Epidermal melanocyte (primary cell): ENCODE measurements around the gene MIPOL1.
"Not testable (repeated sequence)": the region's sequence is repeated elsewhere in the genome, so short reads cannot be mapped to it uniquely, and the experiment has no call there.

Source experiments
- DNase-seq: peaks from one replicate; pipeline ENCODE4 v3.0.0; 2011; ENCODE audit warnings: low spot score; ENCODE audit not compliant: insufficient read length

MIPOL1 gene

DNA sequence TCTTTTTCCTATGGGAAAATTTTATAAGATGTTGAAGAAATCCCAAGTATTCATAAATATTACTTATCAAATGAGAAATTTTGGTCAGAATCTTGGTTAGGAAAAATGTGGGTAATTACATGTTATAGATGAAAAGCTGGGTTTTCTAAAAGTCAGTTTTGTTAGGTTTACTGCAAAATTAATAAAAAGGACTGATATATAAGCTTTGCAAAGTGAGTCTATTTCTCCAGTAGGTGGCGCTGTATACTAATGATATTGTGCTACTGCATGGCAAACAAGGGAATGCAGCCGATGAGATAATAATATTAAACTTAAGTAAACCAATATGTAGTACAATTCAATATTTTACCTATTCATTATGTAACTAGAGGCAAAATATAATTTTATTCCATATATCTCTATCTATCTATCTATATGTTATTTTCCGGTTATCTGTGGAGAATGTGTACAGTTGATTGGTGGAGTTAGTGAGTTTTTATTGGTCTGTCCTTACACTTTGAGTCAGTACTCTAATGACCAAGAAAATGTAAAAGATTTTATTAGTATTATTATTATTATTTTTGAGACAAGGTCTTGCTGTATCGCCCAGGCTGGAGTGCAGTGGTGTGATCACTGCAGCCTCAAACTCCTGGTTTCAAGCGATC is 32.9 kb downstream of the MIPOL1 start:
- no peak for DNase-seq

DNA sequence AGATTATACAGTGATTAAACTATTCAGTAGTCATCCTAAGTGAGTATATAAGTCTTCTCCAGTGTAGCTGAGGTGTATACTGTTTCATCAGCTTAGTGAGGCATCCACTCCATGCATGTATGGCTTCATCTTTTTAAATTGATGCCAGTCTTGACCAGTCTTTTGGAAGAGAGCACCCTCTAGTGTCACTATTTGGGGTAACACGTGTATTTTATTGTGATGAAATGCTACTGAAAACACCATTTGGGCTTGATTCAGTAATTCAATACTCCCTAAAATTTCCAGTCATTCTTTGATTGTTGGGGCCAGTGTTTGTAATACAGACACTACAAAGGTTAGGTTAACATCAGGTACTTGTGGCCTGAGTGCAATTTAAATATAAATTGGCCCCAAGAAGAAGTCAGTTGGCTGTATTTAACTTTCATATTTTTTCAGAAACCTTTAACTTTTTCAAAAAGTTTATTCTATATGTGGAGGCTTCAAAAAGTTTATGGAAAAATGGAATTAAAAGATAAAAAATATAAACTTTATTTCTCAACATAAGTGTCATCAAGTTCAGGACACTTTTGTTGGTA is 35.3 kb downstream of the MIPOL1 start:
- peak; percentile 26 for DNase-seq

DNA sequence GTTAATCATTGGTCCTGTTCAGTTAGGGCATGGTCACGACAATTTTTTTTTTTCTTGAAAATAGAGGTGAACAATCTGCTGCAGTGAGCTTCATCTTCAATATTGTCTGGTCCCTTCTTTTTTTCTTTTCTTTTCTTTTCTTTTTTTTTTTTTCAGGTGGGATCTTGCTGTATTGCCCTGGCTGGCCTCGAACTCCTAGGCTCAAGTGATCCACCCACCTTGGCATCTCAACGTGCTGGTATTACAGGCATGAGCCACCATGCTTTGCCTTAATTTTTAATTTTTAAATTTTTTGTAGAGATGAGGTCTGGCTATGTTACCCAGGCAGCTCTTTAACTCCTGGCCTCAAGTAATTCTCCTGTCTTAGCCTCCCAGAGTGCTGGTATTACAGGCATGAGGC is 36.5 kb downstream of the MIPOL1 start:
- DNase-seq: no peak

DNA sequence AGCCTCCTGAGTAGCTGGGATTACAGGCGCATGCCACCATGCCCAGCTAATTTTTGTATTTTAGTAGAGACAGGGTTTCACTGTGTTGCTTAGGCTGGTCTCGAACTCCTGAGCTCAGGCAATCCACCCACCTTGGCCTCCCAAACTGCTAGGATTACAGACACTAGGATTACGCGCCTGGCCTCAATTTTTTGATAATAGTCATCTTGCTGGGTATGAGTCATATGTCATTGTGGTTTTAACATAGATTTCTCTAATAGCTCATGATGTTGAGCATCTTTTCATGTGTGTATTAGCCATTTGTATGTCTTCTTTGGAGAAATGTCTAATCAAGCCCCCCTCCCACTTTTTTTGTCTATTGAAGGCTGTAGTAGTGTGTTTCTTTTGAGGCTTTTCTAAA is 38.3 kb downstream of the MIPOL1 start:
- DNase-seq: not testable (repeated sequence)

DNA sequence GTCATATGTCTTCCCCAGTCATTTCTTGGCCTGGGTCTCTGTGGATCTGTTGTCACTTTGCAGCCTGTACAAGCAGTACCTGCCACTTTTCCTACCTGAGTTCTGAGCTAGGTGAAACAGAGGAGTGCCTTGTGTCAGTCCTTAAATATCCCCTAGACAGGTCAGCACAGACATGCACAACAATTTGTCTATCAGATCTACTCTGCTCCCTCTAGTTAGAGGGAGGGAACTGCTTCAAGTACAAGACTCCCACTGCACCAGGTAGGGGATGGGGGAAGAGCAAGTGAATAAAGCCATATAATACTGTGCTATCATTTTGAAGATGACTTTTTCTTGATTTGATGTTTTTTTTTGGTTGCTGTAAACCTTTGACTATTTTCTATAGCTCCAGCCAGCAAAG is 39.4 kb downstream of the MIPOL1 start:
- DNase-seq: no peak

DNA sequence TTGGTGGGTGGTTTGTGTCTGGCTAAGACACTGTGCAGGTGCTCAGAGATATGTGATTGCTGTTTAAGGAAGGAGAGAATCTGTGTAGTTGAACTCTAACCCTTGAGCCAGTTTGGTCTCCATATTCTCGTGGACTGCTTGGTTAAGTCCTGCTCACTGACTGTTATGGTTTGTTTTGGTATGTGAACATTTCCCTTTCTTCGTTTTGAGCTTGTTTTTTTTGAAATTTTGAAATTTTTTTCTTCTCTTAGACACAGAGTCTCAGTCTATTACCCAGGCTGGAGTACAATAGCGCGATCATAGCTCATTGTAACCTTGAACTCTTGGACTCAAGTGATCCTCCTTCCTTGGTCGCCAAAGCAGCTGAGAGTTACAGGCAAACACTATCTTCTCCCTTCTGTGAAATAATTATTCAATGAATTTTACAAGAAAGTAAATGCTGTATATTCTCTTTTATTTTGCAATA is 40.0 kb downstream of the MIPOL1 start:
- no peak for DNase-seq

DNA sequence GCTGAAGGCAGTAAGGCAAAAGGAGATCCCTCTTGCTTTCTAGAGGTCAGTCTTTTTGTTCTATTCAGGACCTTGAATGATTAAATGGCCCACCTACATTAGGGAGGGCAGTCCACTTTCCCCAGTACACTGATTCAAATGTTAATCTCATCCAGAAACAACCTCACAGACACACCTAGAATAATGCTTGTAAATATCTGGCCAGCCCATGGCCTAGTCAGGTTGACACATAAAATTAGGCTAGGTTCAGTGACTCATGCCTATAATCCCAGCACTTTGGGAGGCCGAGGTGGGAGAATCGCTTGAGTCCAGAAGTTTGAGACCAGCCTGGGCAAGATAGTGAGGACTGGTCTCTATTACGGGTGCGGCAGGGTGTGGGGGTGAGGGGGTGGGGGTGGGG is 43.5 kb downstream of the MIPOL1 start:
- no peak for DNase-seq

DNA sequence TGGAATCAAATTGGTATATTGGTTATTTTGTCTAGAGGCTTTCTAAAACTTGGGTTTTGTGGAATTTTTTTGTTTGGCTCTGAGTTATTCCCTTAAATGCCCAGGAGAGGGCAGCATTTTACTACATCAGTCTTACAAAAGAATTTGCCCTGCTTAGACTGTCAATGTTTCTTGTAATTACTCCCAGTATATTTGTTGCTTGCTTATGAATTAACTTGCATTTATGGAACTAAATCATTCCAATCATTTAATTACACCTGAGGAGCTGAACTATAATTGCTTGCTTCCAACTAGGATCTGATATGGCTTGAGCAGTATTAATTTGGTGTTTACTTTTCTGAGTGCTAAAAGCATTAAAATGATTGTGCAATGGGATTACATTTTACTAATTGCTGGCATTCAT is 48.7 kb downstream of the MIPOL1 start:
- DNase-seq: no peak

DNA sequence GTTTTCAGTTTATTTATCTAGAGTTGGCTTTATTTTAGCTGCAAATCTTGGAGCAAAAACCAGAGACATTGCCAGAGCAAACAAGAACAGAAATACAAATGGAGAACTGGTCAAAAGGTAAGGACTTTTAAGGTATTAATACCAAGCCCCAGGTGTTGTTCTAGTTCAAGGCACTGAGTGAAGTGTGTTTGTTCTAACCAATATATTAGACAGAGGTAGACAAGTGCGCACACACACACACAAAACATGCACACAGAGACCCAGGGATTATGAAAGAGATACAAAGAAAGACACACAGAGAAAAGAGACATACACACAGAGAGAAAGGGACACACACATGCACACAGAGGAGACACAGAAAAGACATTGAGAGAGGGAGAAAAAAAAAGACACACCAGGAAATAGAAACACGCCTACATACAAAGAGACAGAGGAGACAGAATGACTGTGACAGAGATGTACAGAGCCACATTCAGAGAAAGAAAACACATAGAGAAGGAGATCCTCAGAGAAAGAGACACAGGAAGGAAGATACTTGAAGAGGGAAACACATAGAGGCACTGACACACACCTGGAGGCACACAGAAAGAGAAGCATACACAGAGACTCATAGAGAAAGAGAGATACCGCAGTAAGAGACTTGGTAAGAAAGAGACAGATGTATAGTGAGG is 50.2 kb downstream of the MIPOL1 start:
- DNase-seq: no peak

DNA sequence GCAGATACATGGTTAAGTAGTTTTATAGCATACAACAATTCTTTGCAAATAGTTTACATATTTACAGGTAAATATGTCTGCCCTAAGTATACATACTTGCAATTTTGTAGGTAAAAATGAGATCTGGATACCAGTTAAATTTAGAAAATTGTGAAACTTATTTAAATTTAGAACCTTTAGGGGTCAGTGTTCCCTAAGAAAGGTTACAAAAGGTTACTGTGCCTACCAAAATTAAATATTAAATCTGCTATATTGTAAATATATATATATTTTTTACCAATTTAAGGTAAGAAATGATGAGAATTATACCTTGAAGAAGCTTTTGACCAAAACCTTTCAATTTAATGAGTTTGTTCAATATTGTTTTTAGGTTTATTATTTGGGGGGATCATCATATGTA is 54.0 kb downstream of the MIPOL1 start:
- DNase-seq: no peak

DNA sequence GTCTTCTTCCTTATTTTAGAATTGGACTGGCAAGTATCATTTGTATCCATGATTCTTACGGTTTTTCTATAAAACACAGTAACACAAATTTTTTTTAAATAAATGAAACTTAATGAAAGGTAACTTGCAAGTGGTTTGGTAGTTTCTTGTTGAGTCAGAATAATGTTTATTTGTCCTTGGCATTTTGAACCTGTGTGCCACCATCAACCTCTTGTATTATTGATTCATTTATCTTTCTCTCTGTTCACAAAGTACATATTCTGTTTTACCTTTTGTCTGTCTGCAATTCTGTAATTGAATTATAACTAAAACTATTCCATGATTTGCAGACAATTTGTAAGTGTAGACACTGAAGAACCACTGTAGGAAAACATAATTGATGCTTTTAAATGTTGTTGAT is 54.7 kb downstream of the MIPOL1 start:
- DNase-seq: no peak

DNA sequence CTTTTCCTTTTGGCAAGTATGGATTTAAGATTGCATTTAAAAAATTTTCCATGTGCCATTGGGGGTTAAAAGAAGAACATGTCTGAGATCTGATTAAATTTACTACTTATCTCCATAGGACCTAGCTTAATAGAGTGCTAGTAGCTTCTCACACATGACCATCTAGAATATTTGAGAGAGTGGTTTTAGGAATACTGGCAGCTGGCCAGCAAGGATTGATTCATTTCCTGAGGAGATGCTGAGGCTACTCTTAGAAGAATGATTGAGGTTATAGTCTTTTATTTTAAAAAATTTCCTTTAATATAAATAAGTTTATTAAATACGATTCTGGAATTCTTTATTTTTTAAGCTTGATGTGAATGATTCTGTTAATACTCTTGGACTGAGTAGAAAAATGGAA is 56.2 kb downstream of the MIPOL1 start:
- DNase-seq: no peak

DNA sequence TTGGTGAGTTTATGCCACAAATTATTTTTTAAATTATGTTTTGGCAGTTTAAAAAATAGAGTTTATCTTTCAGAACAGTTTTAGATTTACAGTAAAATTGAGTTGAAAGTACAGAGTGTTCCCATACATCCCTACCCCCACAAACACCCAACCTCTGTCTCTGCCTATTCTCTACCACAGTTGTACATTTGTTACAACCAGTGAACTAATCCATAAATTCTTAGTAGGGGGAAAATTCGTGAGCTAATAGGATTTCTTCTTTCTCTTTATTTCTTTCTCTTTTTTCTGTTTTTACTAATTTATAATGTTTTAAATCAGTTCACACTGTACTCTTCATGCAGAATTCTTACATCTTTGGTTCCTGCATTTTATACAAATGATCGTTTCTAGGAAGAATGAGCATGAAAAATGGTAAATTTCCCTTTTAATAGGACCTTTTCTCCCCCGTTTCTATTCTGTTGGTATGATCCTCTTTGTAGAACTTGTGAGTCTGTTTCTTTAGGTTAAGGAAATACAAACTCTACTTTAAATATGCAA is 56.7 kb downstream of the MIPOL1 start:
- no peak for DNase-seq

DNA sequence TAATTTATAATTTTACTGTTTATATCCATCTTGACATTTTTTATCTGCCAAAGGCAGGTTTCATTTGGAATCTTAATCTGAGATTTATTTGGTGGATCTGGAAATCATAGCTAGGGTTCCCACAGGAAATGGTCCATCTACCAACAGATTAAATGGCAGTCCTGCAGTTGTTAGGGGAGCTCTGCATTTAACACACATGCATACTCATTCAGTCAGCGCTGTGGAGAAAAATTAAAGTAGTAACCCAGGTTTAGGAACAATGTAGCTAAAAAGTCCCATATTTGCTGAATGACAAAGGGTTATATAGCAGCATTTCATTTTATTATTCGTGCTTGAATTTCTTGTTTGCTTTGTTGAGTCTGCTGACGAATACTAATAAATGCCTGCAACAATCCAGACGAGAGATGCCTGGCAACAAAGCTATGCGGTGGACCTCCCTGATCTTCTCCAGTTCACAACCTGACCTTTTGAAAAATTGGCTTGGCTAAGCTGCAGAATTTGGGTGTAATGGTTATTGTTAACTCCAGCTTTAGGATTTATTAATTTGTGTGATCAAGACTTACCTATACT is 59.8 kb downstream of the MIPOL1 start:
- DNase-seq: no peak

DNA sequence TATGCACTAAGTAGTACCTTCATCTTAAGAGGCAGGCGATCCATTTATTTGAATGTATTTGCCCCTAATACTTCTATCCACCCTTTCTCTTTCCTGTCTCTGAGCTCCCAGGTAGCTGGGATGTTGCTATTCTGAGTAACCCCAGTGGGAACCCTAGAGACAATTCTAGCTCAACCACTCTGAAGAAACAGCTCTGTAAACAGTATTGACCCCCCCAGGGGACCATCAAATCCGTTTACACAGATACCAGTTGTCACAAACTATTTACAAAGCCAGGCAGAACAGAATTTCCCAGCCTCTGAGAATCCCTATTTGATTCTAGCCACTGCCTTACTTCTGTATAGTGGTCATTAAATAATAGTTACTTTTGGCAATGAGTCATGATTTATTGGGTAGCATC is 64.9 kb downstream of the MIPOL1 start:
- DNase-seq: no peak

DNA sequence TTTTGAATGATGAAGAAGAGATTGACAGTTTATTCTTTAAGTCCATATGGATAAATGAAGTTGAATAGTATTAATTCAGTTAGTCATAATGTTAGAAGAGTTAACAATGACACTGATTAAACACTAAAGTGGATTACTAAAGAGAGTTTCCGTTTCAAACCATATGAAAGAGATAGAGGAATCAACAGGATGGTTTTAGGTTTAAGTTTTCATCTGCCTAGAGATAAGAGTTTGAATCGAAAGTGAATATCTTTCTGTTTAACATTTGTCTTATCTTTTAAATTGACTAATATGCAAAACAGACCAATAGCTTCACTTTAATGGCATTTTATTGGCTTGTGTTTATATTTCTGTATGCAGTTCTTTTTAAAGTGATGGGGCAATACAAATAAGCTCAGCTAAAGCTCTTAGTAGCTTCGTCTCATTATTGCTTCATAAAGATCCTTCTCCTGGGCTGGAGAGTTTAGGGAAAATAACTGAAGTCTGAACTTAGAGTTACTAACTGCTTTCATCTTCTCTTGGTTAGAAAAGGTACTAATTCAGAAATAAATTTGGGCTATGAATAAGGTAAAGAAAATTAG is 66.0 kb downstream of the MIPOL1 start:
- DNase-seq: no peak

DNA sequence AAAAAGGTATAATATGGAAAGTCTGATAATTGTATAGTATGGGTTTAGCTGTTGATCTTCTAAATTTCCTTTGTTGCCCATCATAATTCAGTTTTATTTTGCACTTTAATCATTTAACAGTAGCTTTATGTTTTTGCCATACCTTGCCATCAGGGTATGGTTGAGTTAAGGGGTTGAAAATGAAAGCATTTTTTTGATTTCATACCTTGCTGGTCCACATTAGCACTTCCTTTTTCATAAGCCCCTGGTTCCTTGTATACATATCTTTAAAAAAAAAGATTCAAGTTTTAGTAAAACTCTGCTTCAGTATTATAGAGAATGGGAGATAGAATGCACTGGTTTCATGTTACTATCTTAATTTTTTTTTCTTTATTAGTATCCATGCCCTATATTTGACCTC is 71.1 kb downstream of the MIPOL1 start:
- DNase-seq: no peak

DNA sequence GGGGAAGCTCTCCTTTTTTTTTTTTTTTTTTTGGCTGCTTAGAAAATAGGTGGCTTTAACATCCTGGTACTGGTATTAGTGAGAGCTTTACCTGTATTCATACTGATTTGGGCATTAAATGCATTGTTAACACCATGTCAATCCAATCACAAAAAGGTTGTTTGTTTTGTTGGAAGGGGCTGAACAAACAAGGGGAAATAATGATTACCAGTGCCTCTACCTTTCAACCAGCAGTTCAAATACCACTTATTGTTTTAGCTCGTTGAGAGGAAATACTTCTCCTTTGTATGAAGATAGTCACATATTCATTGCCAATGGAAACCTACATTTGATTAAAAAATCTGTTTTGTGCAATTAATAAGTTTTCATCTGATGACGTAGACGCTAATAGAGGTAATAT is 72.9 kb downstream of the MIPOL1 start:
- DNase-seq: no peak

DNA sequence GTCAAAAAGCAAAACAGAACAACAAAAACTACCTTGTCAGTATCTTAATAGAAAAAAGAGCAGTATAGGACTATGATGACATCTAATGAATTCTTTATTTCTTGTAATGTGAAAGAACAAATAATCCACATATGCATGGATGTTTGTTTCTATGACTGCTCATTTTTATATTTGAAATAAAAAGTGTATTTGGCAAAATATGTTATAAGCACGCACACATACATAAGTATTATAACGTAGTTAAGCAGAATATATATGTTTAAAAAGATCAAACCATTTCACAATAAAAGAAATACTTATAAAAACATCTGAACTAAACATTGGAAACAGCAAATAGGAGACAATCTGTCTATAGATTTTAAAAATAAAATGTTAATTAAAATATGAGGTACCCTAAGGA is 74.8 kb downstream of the MIPOL1 start:
- DNase-seq: no peak

DNA sequence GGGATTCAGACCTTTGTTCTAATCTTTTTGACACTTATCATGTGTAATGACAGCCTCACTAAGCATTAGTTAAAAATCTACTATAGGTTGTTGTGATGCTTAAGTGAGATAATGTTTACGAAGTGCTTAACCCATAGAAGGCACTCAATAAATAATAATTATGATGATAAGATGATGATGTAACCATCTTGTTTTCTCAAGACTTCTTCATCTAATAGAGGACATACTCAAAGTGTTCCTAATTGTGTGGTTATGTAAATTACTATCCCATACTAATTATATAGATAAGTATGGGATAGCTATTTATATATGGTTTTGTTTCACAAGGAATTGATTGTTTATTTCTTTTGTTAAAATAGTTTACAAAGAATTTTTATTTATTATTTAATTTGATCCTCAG is 76.9 kb downstream of the MIPOL1 start:
- DNase-seq: no peak

DNA sequence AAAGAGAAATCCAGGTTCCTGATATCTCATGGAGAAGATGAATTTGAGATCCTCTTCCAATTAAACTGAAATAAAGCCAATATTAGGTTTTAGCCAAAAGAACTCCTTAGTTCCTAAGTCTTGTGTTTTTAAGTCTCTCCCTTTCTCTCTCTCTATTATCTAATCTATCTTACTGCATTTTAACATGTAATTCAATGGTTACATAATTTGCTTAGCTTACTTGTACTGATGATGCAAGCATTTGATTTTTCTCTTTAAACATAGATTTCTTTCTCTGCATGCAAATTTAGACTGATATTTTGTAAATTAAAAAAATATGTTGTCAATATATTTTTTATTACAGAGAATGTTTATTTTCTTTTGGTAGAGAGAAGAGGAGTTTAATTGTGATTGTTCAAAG is 78.2 kb downstream of the MIPOL1 start:
- DNase-seq: no peak
